Measurements from ENCODE around the gene ANAPC2. TPM values are rescaled to one million over a fixed set of nuclear protein-coding genes. Genes with fewer than 3 reads are reported as not detected.

ANAPC2 gene
- total RNA-seq, 2 donors from 2014 or later: 66.5 to 69.2 TPM

- no peak for TF ChIP-seq CTCF (conservative IDR thresholded peaks at IDR 0.05)
- H3K9ac ChIP-seq (ENCODE audit: extremely low read depth, low read length, poor library complexity, severe bottlenecking): no peak overlapping the region
- no peaks in the 10 kb centered on the region for H3K9me3 ChIP-seq (ENCODE audit: control insufficient read depth, low read length)
- H3K9me3 Mint-ChIP-seq: no peaks in the 10 kb centered on the region
- peaks cover 33% of the 10 kb centered on the region for H3K4me1 ChIP-seq (ENCODE audit: control insufficient read depth, insufficient read depth, low read length)
- no peaks in the 10 kb centered on the region for H3K27me3 ChIP-seq (ENCODE audit: control insufficient read depth, insufficient read depth, low read length, poor library complexity, severe bottlenecking)
- H3K4me3 ChIP-seq (ENCODE audit: low read length): no peak overlapping the region
- H3K36me3 Mint-ChIP-seq (ENCODE audit: low read depth): peaks cover 14% of the 10 kb centered on the region
- H3K4me1 Mint-ChIP-seq: peaks cover 31% of the 10 kb centered on the region
- H3K27me3 Mint-ChIP-seq (ENCODE audit: insufficient read depth): no peaks in the 10 kb centered on the region
- H3K4me3 Mint-ChIP-seq: peak overlapping the region; percentile 10
- H3K27ac ChIP-seq (ENCODE audit: low read depth, low read length): no peak overlapping the region
- no peak overlapping the region for H3K27ac Mint-ChIP-seq
- WGBS, 2 experiments (ENCODE audit: insufficient coverage in 1 of 2, insufficient read length in 1 of 2): 94 to 95% methylated on average over 8 of the region's 8 CpGs
- no peak for DNase-seq
- H3K36me3 ChIP-seq (ENCODE audit: control insufficient read depth, insufficient read depth, low read length): peaks cover 6% of the 10 kb centered on the region
Measured at GRCh38 chr9:137202966-137203365, 14.6 kb upstream of the ANAPC2 start.

GRCh38 chr9:137201205-137201868, 13.0 kb upstream of the ANAPC2 start:
- H3K27ac ChIP-seq (ENCODE audit: low read depth, low read length): no peak overlapping the region
- H3K4me3 Mint-ChIP-seq: peak overlapping the region; percentile 71
- H3K27me3 ChIP-seq (ENCODE audit: control insufficient read depth, insufficient read depth, low read length, poor library complexity, severe bottlenecking): no peaks in the 10 kb centered on the region
- H3K4me1 ChIP-seq (ENCODE audit: control insufficient read depth, insufficient read depth, low read length): peaks cover 31% of the 10 kb centered on the region
- DNase-seq: no peak
- no peaks in the 10 kb centered on the region for H3K36me3 ChIP-seq (ENCODE audit: control insufficient read depth, insufficient read depth, low read length)
- TF ChIP-seq CTCF (conservative IDR thresholded peaks at IDR 0.05): no peak
- H3K27ac Mint-ChIP-seq: peak overlapping the region; percentile 86
- 25 to 28% methylated on average over 19 to 23 of the region's 23 CpGs for WGBS, 2 experiments (ENCODE audit: insufficient coverage in 1 of 2, insufficient read length in 1 of 2)
- no peak overlapping the region for H3K9ac ChIP-seq (ENCODE audit: extremely low read depth, low read length, poor library complexity, severe bottlenecking)
- H3K4me3 ChIP-seq (ENCODE audit: low read length): peak overlapping the region; percentile 83
- H3K36me3 Mint-ChIP-seq (ENCODE audit: low read depth): no peaks in the 10 kb centered on the region
- H3K9me3 Mint-ChIP-seq: no peaks in the 10 kb centered on the region
- no peaks in the 10 kb centered on the region for H3K27me3 Mint-ChIP-seq (ENCODE audit: insufficient read depth)
- H3K4me1 Mint-ChIP-seq: peaks cover 29% of the 10 kb centered on the region
- H3K9me3 ChIP-seq (ENCODE audit: control insufficient read depth, low read length): no peaks in the 10 kb centered on the region

- Histone ChIP-seq H3K9me3 (ENCODE audit: control insufficient read depth, low read length) (no peaks in the 10 kb centered on the region), H3K27ac (ENCODE audit: low read depth, low read length) (no peak within 1 kb of the TSS), H3K36me3 (ENCODE audit: control insufficient read depth, insufficient read depth, low read length) (no peaks in the 10 kb centered on the region), H3K9ac (ENCODE audit: extremely low read depth, low read length, poor library complexity, severe bottlenecking) (no peak within 1 kb of the TSS), H3K27me3 (ENCODE audit: control insufficient read depth, insufficient read depth, low read length, poor library complexity, severe bottlenecking) (no peaks in the 10 kb centered on the region), H3K4me3 (ENCODE audit: low read length) (peak within 1 kb of the TSS; percentile 83), H3K4me1 (ENCODE audit: control insufficient read depth, insufficient read depth, low read length) (peaks cover 30% of the 10 kb centered on the region)
- TF ChIP-seq CTCF (conservative IDR thresholded peaks at IDR 0.05): no peak
- H3K4me1 Mint-ChIP-seq: peaks cover 27% of the 10 kb centered on the region
- H3K27ac Mint-ChIP-seq: peak within 1 kb of the TSS; percentile 86
- H3K9me3 Mint-ChIP-seq: no peaks in the 10 kb centered on the region
- H3K36me3 Mint-ChIP-seq (ENCODE audit: low read depth): no peaks in the 10 kb centered on the region
- H3K4me3 Mint-ChIP-seq: peak within 1 kb of the TSS; percentile 71
- peak; percentile 99 for DNase-seq
- no peaks in the 10 kb centered on the region for H3K27me3 Mint-ChIP-seq (ENCODE audit: insufficient read depth)
- WGBS, 2 experiments (ENCODE audit: insufficient coverage in 1 of 2, insufficient read length in 1 of 2): 0% methylated on average over 36 to 118 of the region's 118 CpGs
Measured at GRCh38 chr9:137200311-137201204, 12.2 kb upstream of the ANAPC2 start, which contains the start of gene TPRN. TSS of gene TPRN (minus strand) at chr9:137200741. CDS start at chr9:137200711, 30 bp downstream.
